Muscle of arm (tissue), 14 donors: Measurements from ENCODE around the gene SPSB4. TPM values are rescaled to one million over a fixed set of nuclear protein-coding genes. Genes with fewer than 3 reads are reported as not detected.
"Not testable (repeated sequence)": the region's sequence is repeated elsewhere in the genome, so short reads cannot be mapped to it uniquely, and the experiment has no call there.

Experiments
- DNase-seq: peaks from one replicate; pipeline ENCODE4 v3.0.0-alpha.2; 2013
- long read RNA-seq, 11 donors: transcript quantifications; one replicate each; lab custom pipeline, GENCODE V29; 2026
- polyA plus RNA-seq, 12 donors: library from polyadenylated mRNA; unstranded; fragments of 120-200 nt; gene quantifications; one replicate each; pipeline ENCODE4 v1.2.1, GENCODE V29; 2013; ENCODE audit not compliant: insufficient read length in 12 of 12

SPSB4 gene
- polyA plus RNA-seq: 10 to 100 TPM in 11 of 12 donors, not detected in 1; 13.0 to 36.2 (median 19.1) TPM
- long read RNA-seq, donor 1: 0 reads
- long read RNA-seq, donor 2, partial matches to known transcripts: 0 of 2 reads
- long read RNA-seq, donor 2, other reads (novel, unspliced or antisense): 0 of 2 reads
- long read RNA-seq, donor 3, partial matches to known transcripts: 0 of 4 reads
- long read RNA-seq, donor 3, other reads (novel, unspliced or antisense): 0 of 4 reads
- long read RNA-seq, donor 4, partial matches to known transcripts: 6 of 7 reads
- long read RNA-seq, donor 4, other reads (novel, unspliced or antisense): 0 of 7 reads
- long read RNA-seq, donor 5, transcript SPSB4-201 (3 exons, 2,908 nt): major isoform, 11 of 11 reads
- long read RNA-seq, donor 5, partial matches to known transcripts: 0 of 11 reads
- long read RNA-seq, donor 5, other reads (novel, unspliced or antisense): 0 of 11 reads
- long read RNA-seq, donor 6, partial matches to known transcripts: 0 of 4 reads
- long read RNA-seq, donor 6, other reads (novel, unspliced or antisense): 0 of 4 reads
- long read RNA-seq, donor 7, partial matches to known transcripts: 0 of 3 reads
- long read RNA-seq, donor 7, other reads (novel, unspliced or antisense): 0 of 3 reads
- long read RNA-seq, donor 8, transcript SPSB4-201 (3 exons, 2,908 nt): major isoform, 5 of 5 reads
- long read RNA-seq, donor 8, partial matches to known transcripts: 0 of 5 reads
- long read RNA-seq, donor 8, other reads (novel, unspliced or antisense): 0 of 5 reads
- long read RNA-seq, donor 9, partial matches to known transcripts: 0 of 3 reads
- long read RNA-seq, donor 9, other reads (novel, unspliced or antisense): 0 of 3 reads
- long read RNA-seq, donor 10, transcript SPSB4-201 (3 exons, 2,908 nt): major isoform, 6 of 6 reads
- long read RNA-seq, donor 10, partial matches to known transcripts: 0 of 6 reads
- long read RNA-seq, donor 10, other reads (novel, unspliced or antisense): 0 of 6 reads
- long read RNA-seq, donor 11, transcript SPSB4-201 (3 exons, 2,908 nt): major isoform, 6 of 19 reads
- long read RNA-seq, donor 11, partial matches to known transcripts: 13 of 19 reads
- long read RNA-seq, donor 11, other reads (novel, unspliced or antisense): 0 of 19 reads

GRCh38 chr3:141050576-141051442 lies at the start of gene SPSB4:
TSS of gene SPSB4 (plus strand) at chr3:141051347. CDS start at chr3:141066105, 14,758 bp downstream.
- peak; percentile 88 for DNase-seq

DNA sequence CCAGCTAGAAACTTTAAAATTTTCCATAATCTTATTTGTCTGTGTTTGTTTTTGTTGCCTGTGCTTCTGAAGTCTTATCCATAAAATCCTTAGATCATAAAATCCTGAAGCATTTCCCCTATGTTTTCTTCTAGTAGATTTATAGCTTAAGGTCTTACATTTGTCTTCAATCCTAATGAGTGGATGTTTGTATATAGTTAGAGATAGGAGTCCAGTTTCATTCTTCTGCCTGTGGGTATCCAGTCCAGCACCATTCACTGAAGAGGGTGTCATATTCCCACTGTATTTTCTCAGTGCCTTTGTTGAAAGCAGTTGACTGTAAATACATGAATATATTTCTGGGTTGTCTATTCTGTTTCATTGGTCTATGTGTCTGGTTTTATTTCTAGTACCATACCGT lies 44.8 kb upstream of the SPSB4 start:
- no peak for DNase-seq

- no peak for DNase-seq
Measured at GRCh38 chr3:141009496-141009895, 41.7 kb upstream of the SPSB4 start.

- peak; percentile 91 for DNase-seq
Measured at GRCh38 chr3:141011232-141011996, 39.7 kb upstream of the SPSB4 start.

GRCh38 chr3:141011997-141012262 lies 39.2 kb upstream of the SPSB4 start:
- DNase-seq: no peak

DNA sequence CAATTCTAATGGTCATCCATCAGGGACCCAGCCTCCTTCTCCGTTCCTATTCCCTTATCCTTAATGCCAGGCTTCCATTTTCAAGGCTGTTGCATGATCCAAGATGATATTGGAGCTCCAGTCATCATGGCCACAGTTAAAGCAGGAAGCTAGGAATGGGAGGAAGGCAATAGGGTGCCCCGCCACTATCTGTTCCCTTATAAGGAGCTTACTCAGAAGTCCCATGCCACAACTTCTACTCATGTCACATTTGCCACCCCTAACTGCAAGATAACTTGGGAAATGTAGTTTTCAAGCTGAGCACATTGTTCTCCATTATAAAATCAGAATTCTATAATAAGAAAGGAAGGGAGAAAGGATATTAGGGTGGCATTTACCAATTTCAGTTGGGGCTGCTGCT lies 38.6 kb upstream of the SPSB4 start:
- no peak for DNase-seq

GRCh38 chr3:141015481-141015880 lies 35.7 kb upstream of the SPSB4 start:
- DNase-seq: no peak

GRCh38 chr3:141017366-141018322 lies 33.5 kb upstream of the SPSB4 start:
- not testable (repeated sequence) for DNase-seq

DNA sequence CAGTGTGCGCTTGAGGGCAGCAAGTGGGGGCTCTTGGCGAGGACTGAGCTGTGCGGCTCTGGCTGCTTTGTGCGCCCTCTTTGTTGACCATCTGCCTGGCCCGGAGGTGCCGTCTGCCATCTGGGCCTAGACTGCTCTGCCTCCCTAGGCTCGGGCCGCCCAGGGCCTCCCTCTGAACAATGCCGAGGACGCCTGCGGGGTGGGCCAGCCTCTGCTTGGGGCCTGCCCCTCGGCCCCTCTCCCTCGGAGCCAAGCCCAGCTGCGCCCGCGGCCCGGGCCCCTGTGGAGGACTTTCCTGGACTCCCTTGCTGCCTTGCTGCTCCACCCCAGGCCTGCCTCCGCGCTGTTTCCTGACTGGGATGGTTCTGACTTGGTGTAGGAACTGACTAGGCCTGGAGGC lies 31.9 kb upstream of the SPSB4 start:
- no peak for DNase-seq

DNA sequence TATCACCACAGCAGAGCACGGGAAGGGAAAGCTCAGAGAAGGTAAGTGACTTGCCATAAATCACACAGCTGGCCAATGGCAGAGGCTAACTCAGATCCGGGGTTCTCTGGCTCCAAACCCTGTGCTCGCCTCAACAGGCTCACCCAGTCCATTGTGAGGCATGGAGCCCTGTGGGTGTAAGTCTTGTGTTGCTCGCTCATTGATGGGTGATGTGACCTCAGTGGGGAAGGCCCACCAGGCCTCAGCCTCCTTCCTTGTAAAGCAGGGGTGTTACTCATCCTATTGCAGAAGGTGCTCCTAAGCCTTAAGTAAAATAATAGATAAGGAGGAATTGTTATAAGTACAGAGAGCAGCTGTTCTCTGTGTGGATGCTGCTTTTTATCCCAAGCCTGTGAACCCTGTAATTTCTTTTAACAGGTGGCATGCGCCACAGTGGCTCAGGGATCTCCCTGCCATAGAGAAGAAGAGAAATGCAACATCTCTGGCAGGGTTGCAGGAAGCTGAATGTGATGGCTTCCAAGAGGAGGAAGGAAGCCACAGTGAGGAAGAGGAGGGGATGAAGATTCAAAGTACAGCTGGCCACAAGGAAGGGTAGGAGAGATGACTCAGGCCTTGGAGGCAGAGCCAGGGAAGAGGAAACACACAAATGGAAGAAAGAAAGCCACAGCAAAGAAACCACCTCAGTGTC lies 30.9 kb upstream of the SPSB4 start:
- no peak for DNase-seq

GRCh38 chr3:141021261-141021660 lies 29.9 kb upstream of the SPSB4 start:
- DNase-seq: no peak

GRCh38 chr3:141030296-141030695 lies 20.9 kb upstream of the SPSB4 start:
- no peak for DNase-seq

- DNase-seq: no peak
Measured at GRCh38 chr3:141039589-141039988, 11.6 kb upstream of the SPSB4 start.

DNA sequence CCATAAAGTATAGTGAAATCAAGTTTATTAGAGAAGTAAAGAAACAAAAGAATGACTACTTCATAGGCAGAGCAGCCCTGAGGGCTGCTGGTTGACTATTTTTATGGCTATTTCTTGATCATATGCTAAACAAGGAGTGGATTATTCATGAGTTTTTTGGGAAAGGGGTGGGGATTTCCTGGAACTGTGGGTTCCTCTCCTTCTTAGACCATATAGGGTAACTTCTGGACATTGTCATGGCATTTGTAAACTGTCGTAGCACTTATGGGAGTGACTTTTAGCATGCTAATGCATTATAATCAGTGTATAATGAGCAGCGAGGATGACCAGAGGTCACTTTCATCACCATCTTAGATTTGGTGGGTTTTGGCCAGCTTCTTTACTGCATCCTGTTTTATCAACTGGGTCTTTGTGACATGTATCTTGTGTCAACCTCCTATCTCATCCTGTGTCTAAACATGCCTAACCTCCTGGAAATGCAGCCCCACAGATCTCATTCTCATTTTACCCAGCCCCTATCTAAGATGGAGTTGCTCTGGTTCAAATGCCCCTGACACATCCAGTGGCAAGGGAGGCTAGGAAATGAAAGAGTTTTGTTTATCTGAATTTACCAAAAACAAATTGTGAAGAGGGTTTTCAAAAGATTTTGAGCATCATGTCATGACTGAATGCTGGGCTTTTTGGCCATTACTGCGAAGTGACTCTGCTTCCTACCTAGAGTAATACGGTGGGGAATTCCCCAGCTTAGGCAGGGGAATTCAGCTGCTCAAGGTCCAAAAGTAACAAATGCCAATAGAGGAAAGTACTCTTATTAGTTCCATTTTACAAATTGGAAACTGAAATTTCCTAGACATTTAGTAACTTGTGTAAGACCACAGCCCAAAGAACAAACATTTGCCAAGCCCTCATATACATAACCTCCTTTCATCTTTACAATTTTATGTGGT lies 6.2 kb upstream of the SPSB4 start:
- no peak for DNase-seq

- no peak for DNase-seq
Measured at GRCh38 chr3:141045849-141046248, 5.3 kb upstream of the SPSB4 start.

DNA sequence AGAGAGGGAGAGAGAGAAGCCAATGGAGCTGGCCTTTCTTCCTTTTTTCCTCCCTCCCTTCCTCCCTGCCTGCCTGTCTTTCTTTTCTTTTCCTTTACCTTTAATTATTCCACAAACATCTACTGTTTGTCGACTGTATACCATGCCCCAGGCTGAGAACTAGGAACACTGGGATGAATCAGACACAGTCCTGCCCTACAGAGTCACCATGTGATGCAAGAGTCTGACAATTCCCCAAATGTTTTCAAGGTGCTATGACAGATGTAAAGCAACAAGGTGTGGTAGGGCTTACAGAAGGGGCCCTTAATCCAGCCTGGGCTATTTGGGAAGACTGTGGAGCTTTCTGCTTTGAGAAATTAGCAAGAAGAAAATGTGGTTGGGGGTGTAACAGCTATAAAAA lies 4.0 kb upstream of the SPSB4 start:
- no peak for DNase-seq

DNA sequence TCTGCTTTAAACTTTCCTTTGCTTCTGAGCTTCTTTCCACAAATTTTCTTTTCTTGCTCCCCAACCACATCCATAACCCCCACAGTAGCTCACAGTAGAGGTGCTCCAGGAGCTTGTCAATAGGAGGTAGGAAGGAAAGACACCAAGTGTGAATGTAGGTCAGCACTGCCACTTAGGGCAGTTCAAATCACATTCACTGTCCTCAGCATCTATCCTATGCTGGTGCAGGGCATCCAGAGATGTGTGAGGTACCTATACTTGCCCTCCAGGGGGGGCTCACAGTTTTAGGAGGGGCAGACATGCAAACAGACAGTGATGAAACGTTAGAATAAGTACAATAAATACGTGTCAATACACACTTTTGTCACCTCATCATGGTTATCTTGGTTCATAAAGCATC lies 1.5 kb upstream of the SPSB4 start:
- DNase-seq: no peak
